D721Med (cell line): ENCODE measurements around the gene PACRG.

Experiments
- DNase-seq: peaks from one replicate; pipeline ENCODE4 v3.0.0; 2011; ENCODE audit warnings: low spot score; ENCODE audit not compliant: insufficient read length
- FAIRE-seq: peaks from 2 replicates; lab custom pipeline; 2011; peaks lifted over from hg19 to GRCh38; lab: Jason Lieb, UNC
- CTCF ChIP-seq: IDR thresholded peaks from 2 replicates; pipeline ENCODE4 v1.5.1; 2012; ENCODE audit warnings: mild to moderate bottlenecking, control low read depth; ENCODE audit not compliant: insufficient read depth; ENCODE audit errors: missing control alignments

PACRG gene

GRCh38 chr6:162864911-162865310 lies 137.1 kb downstream of the PACRG start:
- DNase-seq, result no peak

GRCh38 chr6:162866656-162867055 lies 138.9 kb downstream of the PACRG start:
- FAIRE-seq (no peak), DNase-seq (no peak)
- TF ChIP-seq CTCF, result no peak

More at GRCh38 chr6:162864911-162865310, 137.1 kb downstream of the PACRG start:
- no peak for TF ChIP-seq CTCF
- FAIRE-seq, result no peak

GRCh38 chr6:162868397-162868796 lies 140.6 kb downstream of the PACRG start:
- FAIRE-seq (no peak), DNase-seq (no peak)
- no peak for TF ChIP-seq CTCF

GRCh38 chr6:162871966-162872365 lies 144.2 kb downstream of the PACRG start:
- no peak for DNase-seq
- no peak for TF ChIP-seq CTCF
- no peak for FAIRE-seq

GRCh38 chr6:162873537-162873936 lies 145.8 kb downstream of the PACRG start:
- FAIRE-seq (no peak), DNase-seq (no peak)
- TF ChIP-seq CTCF, result no peak

GRCh38 chr6:162875070-162875469 lies 147.3 kb downstream of the PACRG start:
- no peak for DNase-seq
- no peak for FAIRE-seq
- no peak for TF ChIP-seq CTCF

- no peak for FAIRE-seq
- no peak for TF ChIP-seq CTCF
- no peak for DNase-seq
Observed at GRCh38 chr6:162882801-162883481, 155.2 kb downstream of the PACRG start.
